Thoracic aorta (tissue), 2 donors: ENCODE results near the gene LINC00305. TPM values are rescaled to one million over a fixed set of nuclear protein-coding genes. Genes with fewer than 3 reads are reported as not detected.

Source experiments
- ATAC-seq: fragments of 150-250 bp; one replicate; pipeline ENCODE4 v1.8.0; 2017; ENCODE audit warnings: low read depth; ENCODE audit not compliant: insufficient number of reproducible peaks, low FRiP score
- DNase-seq: peaks from one replicate; pipeline ENCODE4 v3.0.0-alpha.2; 2020; ENCODE audit warnings: low spot score
- H3K27ac ChIP-seq, 2 donors: fragments of 200-600 bp; sonication (generic); 1 replicate in 1 of 2; 2 replicates in 1 of 2; pipeline ENCODE4 v1.5.1; 2016; ENCODE audit warnings: mild to moderate bottlenecking in 2 of 2, moderate library complexity in 2 of 2
- H3K27me3 ChIP-seq: fragments of 200-600 bp; sonication (generic); replicated peaks from 2 replicates; pipeline ENCODE4 v1.6.0; 2016; ENCODE audit warnings: mild to moderate bottlenecking; ENCODE audit not compliant: insufficient read depth
- H3K36me3 ChIP-seq: fragments of 200-600 bp; sonication (generic); one replicate; pipeline ENCODE4 v1.5.1; 2016
- H3K4me1 ChIP-seq, 2 donors: fragments of 200-600 bp; sonication (generic); 1 replicate in 1 of 2; 2 replicates in 1 of 2; pipeline versions ENCODE4 v1.5.1 to v1.6.0; 2016; ENCODE audit warnings: low read depth in 2 of 2, mild to moderate bottlenecking in 1 of 2; ENCODE audit not compliant: control insufficient read depth in 1 of 2
- H3K4me3 ChIP-seq: fragments of 200-600 bp; sonication (generic); 2 replicates; pipeline ENCODE4 v1.5.1; 2016; ENCODE audit warnings: mild to moderate bottlenecking
- H3K9me3 ChIP-seq: fragments of 200-600 bp; sonication (generic); 2 replicates; pipeline ENCODE4 v1.5.1; 2016
- CTCF ChIP-seq: fragments of 200-600 bp; sonication (generic); IDR thresholded peaks from one replicate; pipeline ENCODE4 v1.5.1; 2019; ENCODE audit warnings: antibody characterized with exemption
- total RNA-seq, 2 donors: library from RNA; depleted of rRNA; stranded (reverse); fragments of >200 nt; gene quantifications; one replicate each; pipeline versions ENCODE4 v1.1.0 to v1.2.3, GENCODE V29; 2016

Gene LINC00305
- total RNA-seq, 2 donors from 2014 or later: not detected

GRCh38 chr18:64119916-64120315 lies 29.0 kb downstream of the LINC00305 start:
- Histone ChIP-seq H3K4me3 (no peak overlapping the region), H3K27ac (no peak overlapping the region), H3K36me3 (no peaks in the 10 kb centered on the region), H3K27me3 (no peaks in the 10 kb centered on the region), H3K9me3 (no peaks in the 10 kb centered on the region), H3K4me1 (no peaks in the 10 kb centered on the region)
- no peak for TF ChIP-seq CTCF
- no peak for DNase-seq
- no peak for ATAC-seq

GRCh38 chr18:64118406-64118805 lies 30.5 kb downstream of the LINC00305 start:
- Histone ChIP-seq H3K27me3 (no peaks in the 10 kb centered on the region), H3K36me3 (no peaks in the 10 kb centered on the region), H3K4me3 (no peak overlapping the region), H3K9me3 (no peaks in the 10 kb centered on the region), H3K4me1 (no peaks in the 10 kb centered on the region), H3K27ac (no peak overlapping the region)
- DNase-seq: no peak
- ATAC-seq: no peak
- TF ChIP-seq CTCF: no peak

- DNase-seq: no peak
- no peaks in the 10 kb centered on the region for H3K36me3 ChIP-seq
- no peak for TF ChIP-seq CTCF
- no peak overlapping the region for H3K27ac ChIP-seq
- H3K4me3 ChIP-seq: no peak overlapping the region
- H3K9me3 ChIP-seq: no peaks in the 10 kb centered on the region
- ATAC-seq: no peak
- no peaks in the 10 kb centered on the region for H3K4me1 ChIP-seq
- H3K27me3 ChIP-seq: no peaks in the 10 kb centered on the region
These were observed 32.2 kb downstream of the LINC00305 start for GRCh38 chr18:64116571-64117175.

- no peaks in the 10 kb centered on the region for H3K27me3 ChIP-seq
- H3K27ac ChIP-seq: no peak overlapping the region
- DNase-seq (no peak), ATAC-seq (no peak)
- no peak for TF ChIP-seq CTCF
- no peaks in the 10 kb centered on the region for H3K9me3 ChIP-seq
- no peaks in the 10 kb centered on the region for H3K4me1 ChIP-seq
- H3K4me3 ChIP-seq: no peak overlapping the region
- H3K36me3 ChIP-seq: no peaks in the 10 kb centered on the region
These were observed 33.0 kb downstream of the LINC00305 start for GRCh38 chr18:64115881-64116280.

GRCh38 chr18:64111950-64112349 lies 36.9 kb downstream of the LINC00305 start:
- Histone ChIP-seq H3K27ac (no peak overlapping the region), H3K4me1 (no peaks in the 10 kb centered on the region), H3K4me3 (no peak overlapping the region), H3K27me3 (no peaks in the 10 kb centered on the region), H3K36me3 (no peaks in the 10 kb centered on the region), H3K9me3 (no peaks in the 10 kb centered on the region)
- TF ChIP-seq CTCF: no peak
- no peak for ATAC-seq
- DNase-seq: no peak
